MCF 10A (cell line): ENCODE data around the gene CYP26C1. TPM values are rescaled to one million over a fixed set of nuclear protein-coding genes. Genes with fewer than 3 reads are reported as not detected.

ENCODE experiments used
- BruUV-seq: library from RNA; stranded (reverse); fragments of 400-500 nt; replicated peaks from 2 replicates; lab custom pipeline; 2021; lab: Mats Ljungman, UMichigan
- CTCF ChIA-PET: fragments of 300-600 bp; sonication (Branson Sonifier 250); formaldehyde crosslinking; extraction: SDS; loops from one replicate; lab custom pipeline; 2021; ENCODE audit warnings: antibody characterized with exemption, inconsistent platforms; lab: Yijun Ruan, JAX
- POLR2A ChIA-PET: fragments of 300-600, 350-650 bp; sonication (Branson Sonifier 250); formaldehyde crosslinking; extraction: SDS; loops from one replicate; lab custom pipeline; 2020; ENCODE audit warnings: antibody characterized with exemption, inconsistent platforms; lab: Yijun Ruan, JAX
- DNase-seq: peaks from one replicate; pipeline ENCODE4 v3.0.0-alpha.2; 2018; ENCODE audit not compliant: unreplicated experiment
- H3K27ac Mint-ChIP-seq: one replicate; pipeline ENCODE4 v1.8.0; 2022; ENCODE audit warnings: mild to moderate bottlenecking, low read depth, mixed read lengths; ENCODE audit not compliant: unreplicated experiment
- H3K27me3 Mint-ChIP-seq: one replicate; pipeline ENCODE4 v1.8.0; 2022; ENCODE audit warnings: mixed read lengths; ENCODE audit not compliant: insufficient read depth, unreplicated experiment
- H3K36me3 Mint-ChIP-seq: one replicate; pipeline ENCODE4 v1.8.0; 2022; ENCODE audit warnings: mild to moderate bottlenecking, moderate library complexity, mixed read lengths; ENCODE audit not compliant: insufficient read depth, unreplicated experiment
- H3K4me1 Mint-ChIP-seq: one replicate; pipeline ENCODE4 v1.8.0; 2022; ENCODE audit warnings: mixed read lengths; ENCODE audit not compliant: insufficient read depth, unreplicated experiment
- H3K4me3 Mint-ChIP-seq: one replicate; pipeline ENCODE4 v1.8.0; 2022; ENCODE audit warnings: mild to moderate bottlenecking, moderate library complexity, mixed read lengths; ENCODE audit not compliant: unreplicated experiment
- H3K9me3 Mint-ChIP-seq: one replicate; pipeline ENCODE4 v1.8.0; 2022; ENCODE audit warnings: mixed read lengths; ENCODE audit not compliant: unreplicated experiment
- intact Hi-C: fragments of 100-400 bp; cut with micrococcal nuclease; formaldehyde crosslinking; loops from 2 replicates; pipeline ENCODE4 v1.14.1; 2022
- total RNA-seq: library from RNA; stranded (reverse); gene quantifications from 2 replicates; pipeline ENCODE4 v1.2.3, GENCODE V29; 2022
- TF ChIP-seq, protein P1 (sequence below): fragments of 200-600 bp; IDR thresholded peaks from one replicate; pipeline ENCODE4 v1.8.0; 2022; ENCODE audit warnings: antibody characterized with exemption, mild to moderate bottlenecking; ENCODE audit not compliant: unreplicated experiment

CYP26C1 gene
- total RNA-seq, 1 experiment from 2014 or later, result 0.14 TPM

- H3K4me1 Mint-ChIP-seq, result no peaks in the 10 kb centered on the region
- BruUV-seq, result no TSS peak
- ChIA-PET POLR2A (no interaction called here), CTCF (no interaction called here)
- H3K36me3 Mint-ChIP-seq, result no peaks in the 10 kb centered on the region
- no peak overlapping the region for H3K27ac Mint-ChIP-seq
- no peak overlapping the region for H3K4me3 Mint-ChIP-seq
- DNase-seq, result no peak
- TF ChIP-seq, protein P1, sequence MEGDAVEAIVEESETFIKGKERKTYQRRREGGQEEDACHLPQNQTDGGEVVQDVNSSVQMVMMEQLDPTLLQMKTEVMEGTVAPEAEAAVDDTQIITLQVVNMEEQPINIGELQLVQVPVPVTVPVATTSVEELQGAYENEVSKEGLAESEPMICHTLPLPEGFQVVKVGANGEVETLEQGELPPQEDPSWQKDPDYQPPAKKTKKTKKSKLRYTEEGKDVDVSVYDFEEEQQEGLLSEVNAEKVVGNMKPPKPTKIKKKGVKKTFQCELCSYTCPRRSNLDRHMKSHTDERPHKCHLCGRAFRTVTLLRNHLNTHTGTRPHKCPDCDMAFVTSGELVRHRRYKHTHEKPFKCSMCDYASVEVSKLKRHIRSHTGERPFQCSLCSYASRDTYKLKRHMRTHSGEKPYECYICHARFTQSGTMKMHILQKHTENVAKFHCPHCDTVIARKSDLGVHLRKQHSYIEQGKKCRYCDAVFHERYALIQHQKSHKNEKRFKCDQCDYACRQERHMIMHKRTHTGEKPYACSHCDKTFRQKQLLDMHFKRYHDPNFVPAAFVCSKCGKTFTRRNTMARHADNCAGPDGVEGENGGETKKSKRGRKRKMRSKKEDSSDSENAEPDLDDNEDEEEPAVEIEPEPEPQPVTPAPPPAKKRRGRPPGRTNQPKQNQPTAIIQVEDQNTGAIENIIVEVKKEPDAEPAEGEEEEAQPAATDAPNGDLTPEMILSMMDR, result no peak
- no peaks in the 10 kb centered on the region for H3K9me3 Mint-ChIP-seq
- intact Hi-C loops, result no loop called here
- H3K27me3 Mint-ChIP-seq, result no peaks in the 10 kb centered on the region
Observed at GRCh38 chr10:93095225-93095624, 34.6 kb downstream of the CYP26C1 start.

- no peaks in the 10 kb centered on the region for H3K36me3 Mint-ChIP-seq
- no peaks in the 10 kb centered on the region for H3K4me1 Mint-ChIP-seq
- CTCF ChIA-PET, result interaction anchor here (0.9 kb wide), 1 partner anchor 17 kb away, joined by 4 read pairs; no protein-coding TSS in a partner anchor
- TF ChIP-seq, protein P1, result no peak
- no TSS peak for BruUV-seq
- intact Hi-C loops, result no loop called here
- no peaks in the 10 kb centered on the region for H3K9me3 Mint-ChIP-seq
- H3K4me3 Mint-ChIP-seq, result no peak overlapping the region
- POLR2A ChIA-PET, result interaction anchor here (0.5 kb wide), 1 partner anchor 205 kb away, joined by 3 read pairs; no protein-coding TSS in a partner anchor
- H3K27ac Mint-ChIP-seq, result no peak overlapping the region
- no peaks in the 10 kb centered on the region for H3K27me3 Mint-ChIP-seq
- DNase-seq, result no peak
Observed at GRCh38 chr10:93096901-93097300, 36.3 kb downstream of the CYP26C1 start.

- Mint-ChIP-seq H3K36me3 (no peaks in the 10 kb centered on the region), H3K4me3 (no peak overlapping the region), H3K27ac (no peak overlapping the region), H3K27me3 (no peaks in the 10 kb centered on the region), H3K4me1 (no peaks in the 10 kb centered on the region), H3K9me3 (no peaks in the 10 kb centered on the region)
- ChIA-PET CTCF (interaction anchor here (0.9 kb wide), 1 partner anchor 18 kb away, joined by 4 read pairs; no protein-coding TSS in a partner anchor), POLR2A (interaction anchor here (0.5 to 1.0 kb wide), 2 partner anchors 155 to 205 kb away, joined by 3 to 4 read pairs; no protein-coding TSS in a partner anchor)
- TF ChIP-seq, protein P1, result no peak
- intact Hi-C loops, result no loop called here
- DNase-seq, result no peak
- no TSS peak for BruUV-seq
Observed at GRCh38 chr10:93097386-93097785, 36.8 kb downstream of the CYP26C1 start.

DNA sequence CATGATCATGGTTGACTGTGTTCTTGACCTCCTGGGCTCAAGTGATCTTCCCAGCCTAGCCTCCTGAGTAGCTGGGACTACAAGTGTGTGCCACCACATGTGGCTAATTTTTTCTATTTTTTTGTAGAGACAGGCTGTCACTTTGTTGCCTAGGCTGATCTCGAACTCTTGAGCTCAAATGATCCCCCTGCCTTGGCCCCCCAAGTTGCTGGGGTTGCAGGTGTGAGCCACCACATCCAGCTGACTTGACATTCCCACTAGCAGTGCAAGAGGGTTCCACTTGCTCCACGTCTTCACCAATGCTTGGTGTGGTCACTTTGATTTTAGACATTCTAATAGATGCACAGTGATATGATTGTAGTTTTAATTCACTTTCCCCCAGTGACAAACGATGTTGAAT is 38.2 kb downstream of the CYP26C1 start:
- Mint-ChIP-seq H3K27ac (no peak overlapping the region), H3K27me3 (no peaks in the 10 kb centered on the region), H3K36me3 (no peaks in the 10 kb centered on the region), H3K4me3 (no peak overlapping the region), H3K4me1 (no peaks in the 10 kb centered on the region), H3K9me3 (no peaks in the 10 kb centered on the region)
- intact Hi-C loops, result no loop called here
- ChIA-PET POLR2A (no interaction called here), CTCF (interaction anchor here (0.6 to 1.1 kb wide), 2 partner anchors 412 to 549 kb away, joined by 3 read pairs; no protein-coding TSS in a partner anchor)
- DNase-seq, result no peak
- TF ChIP-seq, protein P1, result no peak
- no TSS peak for BruUV-seq
